PC-9 (cell line): ENCODE measurements around the gene CCDC85A. TPM values are rescaled to one million over a fixed set of nuclear protein-coding genes. Genes with fewer than 3 reads are reported as not detected.

Experiments used
- BruUV-seq: library from RNA; stranded (reverse); fragments of 400-500 nt; replicated peaks from 2 replicates; lab custom pipeline; 2021; lab: Mats Ljungman, UMichigan
- CTCF ChIA-PET: fragments of 300-600 bp; sonication (Branson Sonifier 250); formaldehyde crosslinking; loops from one replicate; lab custom pipeline; 2022; ENCODE audit warnings: antibody characterized with exemption; lab: Charles Lee
- POLR2A ChIA-PET: fragments of 300-600 bp; sonication (Branson Sonifier 250); formaldehyde crosslinking; loops from one replicate; lab custom pipeline; 2022; ENCODE audit warnings: antibody characterized with exemption; ENCODE audit not compliant: unreplicated experiment; lab: Charles Lee
- DNase-seq, 2 experiments: peaks; one replicate each; pipeline versions ENCODE4 v3.0.0 to v3.0.0-alpha.2; 2015 to 2022; ENCODE audit warnings: mixed read lengths in 1 of 2
- H2AFZ ChIP-seq: fragments of 200-600 bp; sonication (generic); 2 replicates; pipeline ENCODE4 v1.8.1; 2017; ENCODE audit warnings: antibody characterized with exemption
- H3F3A ChIP-seq: fragments of 200-600 bp; sonication (generic); 2 replicates; pipeline ENCODE4 v1.8.1; 2017; ENCODE audit warnings: antibody characterized with exemption, mild to moderate bottlenecking, low read depth; ENCODE audit not compliant: insufficient read depth
- H3K27ac ChIP-seq: fragments of 200-600 bp; sonication (generic); 2 replicates; pipeline ENCODE4 v1.6.1; 2016; ENCODE audit warnings: mixed run types
- H3K27me3 ChIP-seq: fragments of 200-600 bp; sonication (generic); 2 replicates; pipeline ENCODE4 v1.6.1; 2016; ENCODE audit warnings: low read depth, mixed run types; ENCODE audit not compliant: insufficient read depth
- H3K36me3 ChIP-seq: fragments of 200-600 bp; sonication (generic); 2 replicates; pipeline ENCODE4 v1.6.1; 2016; ENCODE audit warnings: low read depth, mixed run types
- H3K4me1 ChIP-seq: fragments of 200-600 bp; sonication (generic); replicated peaks from 2 replicates; pipeline ENCODE4 v1.6.1; 2016; ENCODE audit warnings: mixed run types; ENCODE audit not compliant: insufficient read depth
- H3K4me2 ChIP-seq: fragments of 200-600 bp; sonication (generic); 2 replicates; pipeline ENCODE4 v1.6.1; 2017; ENCODE audit warnings: mixed run types
- H3K4me3 ChIP-seq: fragments of 200-600 bp; sonication (generic); 2 replicates; pipeline ENCODE4 v1.6.1; 2016; ENCODE audit warnings: mixed run types
- H3K79me2 ChIP-seq: fragments of 200-600 bp; sonication (generic); 2 replicates; pipeline ENCODE4 v1.6.1; 2017; ENCODE audit warnings: low read depth, mixed run types
- H3K9me2 ChIP-seq: fragments of 200-600 bp; sonication (generic); 2 replicates; pipeline ENCODE4 v1.8.1; 2017; ENCODE audit warnings: mild to moderate bottlenecking; ENCODE audit not compliant: insufficient read depth
- H3K9me3 ChIP-seq: fragments of 200-600 bp; sonication (generic); 2 replicates; pipeline ENCODE4 v1.8.1; 2016; ENCODE audit warnings: low read depth; ENCODE audit not compliant: insufficient read depth
- H4K20me1 ChIP-seq: fragments of 200-600 bp; sonication (generic); 2 replicates; pipeline ENCODE4 v1.8.1; 2017; ENCODE audit not compliant: insufficient read depth
- CTCF ChIP-seq: fragments of 200-600 bp; sonication (generic); conservative IDR thresholded peaks from 2 replicates; pipeline ENCODE4 v1.6.1; 2017; ENCODE audit warnings: mixed run types, antibody characterized with exemption, mild to moderate bottlenecking, moderate library complexity
- EZH2 ChIP-seq: fragments of 200-600 bp; sonication (generic); IDR thresholded peaks from 2 replicates; pipeline ENCODE4 v1.8.0; 2017; ENCODE audit warnings: antibody characterized with exemption, low read depth
- intact Hi-C: fragments of 100-400 bp; cut with micrococcal nuclease; formaldehyde crosslinking; loops from one replicate; pipeline ENCODE4 v1.10.0; 2022; ENCODE audit not compliant: unreplicated experiment
- total RNA-seq: library from RNA; stranded (reverse); gene quantifications from 2 replicates; pipeline ENCODE4 v1.2.3, GENCODE V29; 2021

The CCDC85A gene
- total RNA-seq, 1 experiment from 2014 or later: not detected

GRCh38 chr2:56268856-56269255, 85.1 kb downstream of the CCDC85A start:
- TF ChIP-seq EZH2: no peak
- no peaks in the 10 kb centered on the region for H3K79me2 ChIP-seq
- H3K4me2 ChIP-seq: no peak overlapping the region
- ChIA-PET POLR2A (no interaction called here), CTCF (no interaction called here)
- H3F3A ChIP-seq: no peaks in the 10 kb centered on the region
- no TSS peak for BruUV-seq
- no peak overlapping the region for H3K4me3 ChIP-seq
- no peaks in the 10 kb centered on the region for H3K4me1 ChIP-seq
- no peaks in the 10 kb centered on the region for H3K36me3 ChIP-seq
- H3K27ac ChIP-seq: no peak overlapping the region
- no peak overlapping the region for H2AFZ ChIP-seq
- H3K27me3 ChIP-seq: no peaks in the 10 kb centered on the region
- H3K9me3 ChIP-seq: no peaks in the 10 kb centered on the region
- no peak for DNase-seq
- intact Hi-C loops: no loop called here
- H4K20me1 ChIP-seq: no peaks in the 10 kb centered on the region
- no peaks in the 10 kb centered on the region for H3K9me2 ChIP-seq

- no peak for TF ChIP-seq EZH2
- no peak for TF ChIP-seq CTCF
- H3F3A ChIP-seq: no peaks in the 10 kb centered on the region
- H3K27me3 ChIP-seq: no peaks in the 10 kb centered on the region
- H3K4me3 ChIP-seq: no peak overlapping the region
- no peak for DNase-seq
- BruUV-seq: no TSS peak
- H3K4me1 ChIP-seq: no peaks in the 10 kb centered on the region
- ChIA-PET CTCF (no interaction called here), POLR2A (no interaction called here)
- H3K79me2 ChIP-seq: no peaks in the 10 kb centered on the region
- H3K36me3 ChIP-seq: no peaks in the 10 kb centered on the region
- no peaks in the 10 kb centered on the region for H3K9me3 ChIP-seq
- no peaks in the 10 kb centered on the region for H3K9me2 ChIP-seq
- H3K4me2 ChIP-seq: no peak overlapping the region
- no peak overlapping the region for H2AFZ ChIP-seq
- intact Hi-C loops: no loop called here
- no peaks in the 10 kb centered on the region for H4K20me1 ChIP-seq
- H3K27ac ChIP-seq: no peak overlapping the region
Observed at GRCh38 chr2:56271275-56271674, 87.5 kb downstream of the CCDC85A start.

GRCh38 chr2:56285224-56285623, 101.4 kb downstream of the CCDC85A start:
- no TSS peak for BruUV-seq
- ChIA-PET POLR2A (no interaction called here), CTCF (no interaction called here)
- Histone ChIP-seq H3K27me3 (no peaks in the 10 kb centered on the region), H3K27ac (no peak overlapping the region), H3K4me2 (no peak overlapping the region), H3K4me3 (no peak overlapping the region), H3F3A (no peaks in the 10 kb centered on the region), H3K9me2 (no peaks in the 10 kb centered on the region), H3K4me1 (no peaks in the 10 kb centered on the region), H3K9me3 (no peaks in the 10 kb centered on the region), H3K79me2 (no peaks in the 10 kb centered on the region), H3K36me3 (no peaks in the 10 kb centered on the region), H2AFZ (no peak overlapping the region), H4K20me1 (no peaks in the 10 kb centered on the region)
- DNase-seq: no peak
- TF ChIP-seq CTCF (no peak), EZH2 (no peak)
- intact Hi-C loops: no loop called here

GRCh38 chr2:56286936-56287335, 103.1 kb downstream of the CCDC85A start:
- H4K20me1 ChIP-seq: no peaks in the 10 kb centered on the region
- H3K27ac ChIP-seq: no peak overlapping the region
- no peaks in the 10 kb centered on the region for H3K4me1 ChIP-seq
- intact Hi-C loops: no loop called here
- no peak for DNase-seq
- no peaks in the 10 kb centered on the region for H3K9me3 ChIP-seq
- no peaks in the 10 kb centered on the region for H3K27me3 ChIP-seq
- H3F3A ChIP-seq: no peaks in the 10 kb centered on the region
- H3K4me3 ChIP-seq: no peak overlapping the region
- ChIA-PET POLR2A (no interaction called here), CTCF (no interaction called here)
- H3K9me2 ChIP-seq: no peaks in the 10 kb centered on the region
- H3K4me2 ChIP-seq: no peak overlapping the region
- no peaks in the 10 kb centered on the region for H3K79me2 ChIP-seq
- no TSS peak for BruUV-seq
- no peaks in the 10 kb centered on the region for H3K36me3 ChIP-seq
- H2AFZ ChIP-seq: no peak overlapping the region
- TF ChIP-seq EZH2 (no peak), CTCF (no peak)
